Astrocyte of the spinal cord (primary cell): ENCODE data around the gene CCND1.
"Not testable (repeated sequence)": the region's sequence is repeated elsewhere in the genome, so short reads cannot be mapped to it uniquely, and the experiment has no call there.

Source experiments
- DNase-seq: peaks from one replicate; pipeline ENCODE4 v3.0.0; 2011; ENCODE audit warnings: low read depth, low spot score
- H3K4me3 ChIP-seq: 2 replicates; pipeline ENCODE4 v1.5.1; 2011; ENCODE audit warnings: low read depth, mild to moderate bottlenecking, low read length, moderate library complexity
- CTCF ChIP-seq: IDR thresholded peaks from 2 replicates; pipeline ENCODE4 v1.5.1; 2012; ENCODE audit warnings: low read depth, mild to moderate bottlenecking, low read length, inconsistent platforms
- in situ Hi-C: cut with HindIII; loops from 2 replicates; pipeline ENCODE4 v1.10.0; 2017; ENCODE audit warnings: low sequenced_read_pairs

Gene CCND1

GRCh38 chr11:69685348-69685747 lies 44.4 kb downstream of the CCND1 start:
- no peak overlapping the region for H3K4me3 ChIP-seq
- no peak for DNase-seq
- TF ChIP-seq CTCF, result no peak
- in situ Hi-C loops, result no loop called here

- TF ChIP-seq CTCF, result no peak
- no peak overlapping the region for H3K4me3 ChIP-seq
- in situ Hi-C loops, result no loop called here
- no peak for DNase-seq
Measured at GRCh38 chr11:69686452-69686851, 45.5 kb downstream of the CCND1 start.

- in situ Hi-C loops, result no loop called here
- no peak for DNase-seq
- no peak for TF ChIP-seq CTCF
- H3K4me3 ChIP-seq, result no peak overlapping the region
Measured at GRCh38 chr11:69686856-69687255, 45.9 kb downstream of the CCND1 start.

GRCh38 chr11:69687969-69688771 lies 47.2 kb downstream of the CCND1 start:
- in situ Hi-C loops, H3K4me3 ChIP-seq, DNase-seq: not testable (repeated sequence)

- DNase-seq, result no peak
- no peak for TF ChIP-seq CTCF
- in situ Hi-C loops, result no loop called here
- H3K4me3 ChIP-seq, result no peak overlapping the region
Measured at GRCh38 chr11:69689484-69690319, 48.7 kb downstream of the CCND1 start.

GRCh38 chr11:69691463-69691862 lies 50.5 kb downstream of the CCND1 start:
- no peak overlapping the region for H3K4me3 ChIP-seq
- no peak for TF ChIP-seq CTCF
- peak; percentile 23 for DNase-seq
- in situ Hi-C loops, result no loop called here

GRCh38 chr11:69692422-69692821 lies 51.5 kb downstream of the CCND1 start:
- DNase-seq, result no peak
- TF ChIP-seq CTCF, result no peak
- in situ Hi-C loops, result no loop called here
- no peak overlapping the region for H3K4me3 ChIP-seq
